Measurements from ENCODE around the gene ENTPD2.

Gene ENTPD2

DNA sequence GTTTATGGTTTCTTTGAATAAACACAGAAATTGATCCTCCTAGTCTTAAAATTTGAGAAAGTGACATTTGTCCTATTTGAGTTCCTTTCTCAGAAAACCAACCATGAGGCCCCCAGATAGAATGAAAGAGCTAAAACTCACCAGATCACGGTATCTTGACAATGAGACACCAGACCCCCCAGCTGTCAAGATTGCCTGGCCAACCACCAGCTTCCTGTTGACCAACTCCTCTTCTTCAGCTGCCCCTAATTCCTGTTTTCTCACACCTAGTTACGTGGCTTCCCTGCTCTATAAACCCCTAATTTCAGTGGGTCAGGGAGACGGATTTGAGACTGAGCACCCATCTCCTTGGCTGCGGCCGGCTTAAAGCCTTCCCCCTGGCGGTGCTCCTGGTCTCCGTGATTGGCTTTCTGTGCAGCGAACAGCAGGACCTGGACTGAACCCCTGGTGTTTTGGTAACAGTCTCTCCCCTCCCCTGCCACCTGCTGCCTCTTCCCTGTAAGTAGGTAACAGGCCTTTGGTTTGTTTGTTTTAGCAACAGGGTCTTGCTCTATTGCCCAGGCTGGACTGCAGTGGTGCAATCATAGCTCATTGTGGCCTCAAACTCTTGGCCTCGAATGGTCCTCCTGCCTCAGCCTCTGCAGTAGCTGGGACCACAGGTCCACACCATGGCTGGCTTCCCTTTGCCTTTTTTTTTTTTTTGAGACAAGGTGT lies 4.8 kb upstream of the ENTPD2 start:
- Histone ChIP-seq H3K4me1 (ENCODE audit: insufficient read depth, low read length) (peaks cover 21% of the 10 kb centered on the region), H3K27ac (ENCODE audit: low read depth, low read length) (no peak overlapping the region), H3K27me3 (ENCODE audit: control insufficient read depth in 1 of 2, insufficient read depth in 2 of 2, low read length in 2 of 2) (peaks cover 0 to 10% of the 10 kb centered on the region in 2 donors), H3K9ac (ENCODE audit: low read length) (no peak overlapping the region), H3K9me3 (ENCODE audit: low read length) (no peaks in the 10 kb centered on the region), H3K36me3 (ENCODE audit: insufficient read depth, low read length) (no peaks in the 10 kb centered on the region), H3K4me3 (ENCODE audit: low read depth in 1 of 2, low read length in 2 of 2) (no peak overlapping the region)

DNA sequence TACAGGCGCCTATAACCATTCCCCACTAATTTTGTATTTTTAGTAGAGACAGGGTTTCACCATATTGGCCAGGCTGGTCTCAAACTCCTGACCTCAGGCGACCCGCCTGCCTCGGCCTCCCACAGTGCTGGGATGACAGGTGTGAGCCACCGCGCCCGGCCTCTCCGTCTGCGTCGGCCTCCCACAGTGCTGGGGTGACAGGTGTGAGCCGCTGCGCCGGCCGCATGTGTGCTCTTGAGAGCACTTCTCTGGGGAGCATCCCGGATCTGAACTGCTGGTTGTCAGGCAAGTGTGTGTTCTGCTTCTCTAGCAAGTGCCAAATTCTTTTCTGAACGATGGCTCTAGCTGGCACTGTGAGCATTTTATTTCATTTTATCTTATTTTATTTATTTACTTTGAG lies 3.7 kb upstream of the ENTPD2 start:
- no peaks in the 10 kb centered on the region for H3K9me3 ChIP-seq (ENCODE audit: low read length)
- no peak overlapping the region for H3K9ac ChIP-seq (ENCODE audit: low read length)
- H3K4me1 ChIP-seq (ENCODE audit: insufficient read depth, low read length): peaks cover 21% of the 10 kb centered on the region
- no peak overlapping the region for H3K4me3 ChIP-seq (ENCODE audit: low read depth in 1 of 2, low read length in 2 of 2)
- no peaks in the 10 kb centered on the region for H3K36me3 ChIP-seq (ENCODE audit: insufficient read depth, low read length)
- H3K27ac ChIP-seq (ENCODE audit: low read depth, low read length): no peak overlapping the region
- H3K27me3 ChIP-seq (ENCODE audit: control insufficient read depth in 1 of 2, insufficient read depth in 2 of 2, low read length in 2 of 2): peaks cover 0 to 21% of the 10 kb centered on the region in 2 donors

DNA sequence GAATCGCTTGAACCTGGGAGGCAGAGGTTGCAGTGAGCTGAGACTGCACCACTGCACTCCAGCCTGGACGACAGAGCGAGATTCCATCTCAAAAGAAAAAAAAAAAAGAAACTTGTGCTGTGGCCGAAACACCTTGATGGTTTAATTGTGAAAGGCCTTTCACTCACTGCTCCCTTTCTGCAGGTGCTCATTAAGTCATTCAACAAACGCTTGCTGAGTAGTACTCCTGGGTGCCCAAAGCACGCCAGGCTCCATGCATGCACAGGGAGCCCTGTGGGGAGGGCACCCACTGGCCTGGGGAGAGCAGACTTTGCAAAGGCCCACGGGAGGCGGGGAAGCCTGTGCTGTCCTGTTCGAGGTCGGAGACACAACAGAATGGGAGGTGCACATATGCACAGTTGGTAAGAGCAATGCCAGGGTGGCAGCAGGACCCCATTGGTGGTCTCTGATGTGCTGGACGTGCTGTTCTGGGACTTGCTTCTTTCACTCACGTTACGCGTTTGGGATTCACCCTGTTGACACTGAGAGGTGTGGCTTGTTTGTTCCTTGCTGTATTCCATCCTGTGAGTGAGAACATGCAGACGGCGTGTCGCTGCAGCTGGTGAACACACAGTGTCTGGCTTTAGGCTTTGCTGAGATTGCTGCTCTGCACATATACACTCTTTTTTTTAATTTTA lies 3.0 kb upstream of the ENTPD2 start:
- peaks cover 21% of the 10 kb centered on the region for H3K4me1 ChIP-seq (ENCODE audit: insufficient read depth, low read length)
- H3K27ac ChIP-seq (ENCODE audit: low read depth, low read length): no peak overlapping the region
- no peaks in the 10 kb centered on the region for H3K9me3 ChIP-seq (ENCODE audit: low read length)
- H3K27me3 ChIP-seq (ENCODE audit: control insufficient read depth in 1 of 2, insufficient read depth in 2 of 2, low read length in 2 of 2): peaks cover 0 to 28% of the 10 kb centered on the region in 2 donors
- H3K4me3 ChIP-seq (ENCODE audit: low read depth in 1 of 2, low read length in 2 of 2): no peak overlapping the region
- no peaks in the 10 kb centered on the region for H3K36me3 ChIP-seq (ENCODE audit: insufficient read depth, low read length)
- H3K9ac ChIP-seq (ENCODE audit: low read length): no peak overlapping the region

DNA sequence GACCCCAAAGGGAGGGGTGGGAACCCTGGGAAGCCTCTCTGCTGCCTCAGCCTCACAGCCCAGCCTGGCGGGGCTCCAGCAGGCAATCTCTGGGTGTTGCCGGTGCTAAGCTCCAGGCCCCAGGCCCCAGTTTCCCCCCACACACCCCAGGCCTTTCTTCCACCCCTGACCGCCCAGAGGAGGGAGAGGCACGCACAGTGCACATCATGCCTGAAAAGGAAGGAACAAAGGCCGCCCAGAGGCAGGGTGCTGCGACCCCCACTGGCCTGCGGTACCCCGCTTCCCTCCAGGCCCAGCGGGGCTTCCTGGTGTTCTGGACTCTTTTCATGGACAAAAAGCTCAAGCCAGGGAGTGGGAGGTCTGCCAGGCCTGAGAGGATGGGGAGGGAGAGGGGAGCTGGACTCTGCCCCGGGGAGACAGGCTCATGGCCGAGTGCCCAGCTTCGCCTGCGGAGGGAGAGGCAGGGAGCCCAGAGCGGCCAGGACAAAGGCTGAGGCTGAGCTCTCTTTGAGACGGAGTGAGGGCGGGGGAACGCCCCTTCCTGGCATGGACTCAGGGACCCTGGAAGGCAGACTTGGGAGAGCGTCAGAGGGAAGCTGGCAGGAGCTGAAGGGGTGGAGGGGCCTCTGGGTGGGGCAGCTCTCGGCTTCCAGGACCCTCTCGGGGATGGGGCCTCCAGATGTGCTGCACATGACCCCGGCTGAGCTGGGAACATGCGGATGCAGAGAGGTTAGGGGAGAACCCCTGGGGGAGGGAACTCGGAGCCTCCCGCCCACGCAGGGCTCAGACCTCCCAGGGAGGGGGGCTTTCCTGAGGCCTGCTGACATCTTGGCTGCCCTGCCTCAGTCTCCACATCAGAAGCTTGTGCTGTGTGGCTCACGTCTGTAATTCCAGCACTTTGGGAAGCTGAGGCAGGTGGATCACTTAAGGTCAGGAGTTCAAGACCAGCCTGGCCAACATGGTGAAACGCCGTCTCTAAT lies 1.8 kb upstream of the ENTPD2 start:
- Histone ChIP-seq H3K9ac (ENCODE audit: low read length) (no peak overlapping the region), H3K27me3 (ENCODE audit: control insufficient read depth in 1 of 2, insufficient read depth in 2 of 2, low read length in 2 of 2) (peaks cover 0 to 40% of the 10 kb centered on the region in 2 donors), H3K4me1 (ENCODE audit: insufficient read depth, low read length) (peaks cover 21% of the 10 kb centered on the region), H3K4me3 (ENCODE audit: low read depth in 1 of 2, low read length in 2 of 2) (peak overlapping the region in 1 of 2 donors; percentile 8), H3K9me3 (ENCODE audit: low read length) (no peaks in the 10 kb centered on the region), H3K27ac (ENCODE audit: low read depth, low read length) (no peak overlapping the region), H3K36me3 (ENCODE audit: insufficient read depth, low read length) (no peaks in the 10 kb centered on the region)

DNA sequence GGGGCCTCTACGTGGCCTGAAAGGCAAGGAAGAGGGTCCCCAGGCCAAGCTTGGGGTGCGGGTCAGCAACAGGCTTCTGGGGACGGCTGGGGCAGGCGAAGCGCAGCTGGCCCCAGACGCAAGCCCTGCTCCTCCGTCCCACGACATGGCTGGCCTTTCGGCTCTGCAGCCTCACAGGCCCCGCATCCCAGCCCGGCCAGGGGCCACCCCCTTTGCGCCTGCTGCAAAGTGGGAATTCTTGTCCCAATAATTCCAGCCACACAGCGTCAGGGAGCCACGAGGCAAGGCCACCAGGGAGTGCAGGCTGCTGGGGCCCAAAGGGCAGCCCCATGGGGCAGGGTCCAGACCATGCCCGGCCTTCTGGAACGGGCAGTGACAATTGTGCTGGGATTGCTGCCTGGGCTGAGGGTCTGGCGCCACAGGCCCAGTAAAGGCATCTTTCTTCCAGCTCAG lies 1.1 kb upstream of the ENTPD2 start:
- Histone ChIP-seq H3K9ac (ENCODE audit: low read length) (no peak overlapping the region), H3K4me3 (ENCODE audit: low read depth in 1 of 2, low read length in 2 of 2) (peak overlapping the region in 1 of 2 donors; percentile 8), H3K36me3 (ENCODE audit: insufficient read depth, low read length) (no peaks in the 10 kb centered on the region), H3K27me3 (ENCODE audit: control insufficient read depth in 1 of 2, insufficient read depth in 2 of 2, low read length in 2 of 2) (peaks cover 0 to 47% of the 10 kb centered on the region in 2 donors), H3K4me1 (ENCODE audit: insufficient read depth, low read length) (peaks cover 21% of the 10 kb centered on the region), H3K27ac (ENCODE audit: low read depth, low read length) (no peak overlapping the region), H3K9me3 (ENCODE audit: low read length) (no peaks in the 10 kb centered on the region)

DNA sequence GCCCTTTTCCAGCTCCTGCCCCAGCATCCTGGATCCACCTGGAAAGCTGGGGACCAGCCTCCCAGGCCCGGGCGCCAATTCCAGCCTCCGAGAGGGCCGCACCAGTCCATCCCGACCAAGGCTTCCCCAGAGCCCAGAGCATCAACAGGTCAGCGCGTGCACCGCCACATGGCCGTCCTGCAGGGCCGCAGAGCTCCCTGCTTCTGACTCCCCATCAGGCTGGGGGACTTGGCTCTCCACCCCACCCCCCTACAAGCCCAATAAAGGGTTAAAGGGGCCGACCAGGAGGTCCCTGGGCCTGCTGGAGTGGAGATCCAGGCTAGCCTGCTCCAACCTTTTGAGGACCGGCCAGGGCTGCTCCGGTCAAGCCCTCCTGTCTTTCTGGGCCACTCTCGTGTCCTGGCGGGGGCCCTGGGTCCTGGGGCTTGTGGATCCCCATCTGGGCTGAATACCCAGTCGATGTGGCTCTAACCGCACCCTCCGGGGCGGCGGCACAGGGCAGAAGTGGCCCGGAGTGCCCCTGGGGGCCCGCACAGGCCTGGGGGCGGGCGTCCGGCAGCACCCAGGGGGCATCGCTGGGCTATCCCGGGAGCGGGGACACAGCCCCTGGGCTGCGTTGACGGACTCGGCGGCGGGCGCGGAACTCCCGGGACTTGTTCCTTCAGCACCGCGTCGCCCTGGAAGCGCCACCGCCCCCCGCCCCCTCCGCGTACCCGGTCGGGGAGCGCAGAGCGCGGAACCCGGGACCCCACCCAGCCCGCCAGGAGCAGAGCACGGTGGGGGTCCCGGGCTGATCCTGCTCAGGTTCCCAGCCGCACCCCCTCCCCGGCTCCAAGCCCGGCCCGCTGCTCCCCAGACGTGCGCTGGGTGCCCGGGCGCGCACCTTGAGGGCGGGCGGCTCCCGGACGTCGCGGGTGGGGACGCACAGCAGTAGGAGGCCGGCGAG lies 590 bp downstream of the ENTPD2 start:
- H3K27ac ChIP-seq (ENCODE audit: low read depth, low read length): no peak overlapping the region
- peak overlapping the region in 1 of 2 donors; percentile 21 for H3K4me3 ChIP-seq (ENCODE audit: low read depth in 1 of 2, low read length in 2 of 2)
- no peaks in the 10 kb centered on the region for H3K9me3 ChIP-seq (ENCODE audit: low read length)
- peaks cover 5 to 59% of the 10 kb centered on the region in 2 donors for H3K27me3 ChIP-seq (ENCODE audit: control insufficient read depth in 1 of 2, insufficient read depth in 2 of 2, low read length in 2 of 2)
- no peak overlapping the region for H3K9ac ChIP-seq (ENCODE audit: low read length)
- no peaks in the 10 kb centered on the region for H3K36me3 ChIP-seq (ENCODE audit: insufficient read depth, low read length)
- peaks cover 21% of the 10 kb centered on the region for H3K4me1 ChIP-seq (ENCODE audit: insufficient read depth, low read length)

DNA sequence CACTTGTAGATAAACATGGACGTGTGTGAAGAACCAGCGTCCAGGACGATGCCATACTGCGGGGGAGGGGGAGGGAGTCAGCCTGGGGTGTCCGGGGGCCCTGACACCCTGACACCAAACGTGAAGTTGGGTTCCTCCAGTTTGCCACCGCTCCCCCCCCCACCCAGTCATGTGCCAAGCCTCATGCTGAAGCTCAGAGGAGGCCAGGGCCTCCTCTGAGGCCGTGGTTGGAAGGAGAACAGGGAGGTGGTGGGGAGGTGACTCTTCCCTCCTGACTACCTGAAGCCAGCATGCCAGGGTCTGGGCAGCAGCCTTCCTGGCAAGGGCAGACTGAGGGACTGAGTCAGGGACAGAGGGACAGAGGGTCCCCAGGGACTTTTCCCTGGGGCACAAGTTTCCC lies 1.6 kb downstream of the ENTPD2 start:
- H3K4me3 ChIP-seq (ENCODE audit: low read depth in 1 of 2, low read length in 2 of 2): no peak overlapping the region
- peaks cover 21% of the 10 kb centered on the region for H3K4me1 ChIP-seq (ENCODE audit: insufficient read depth, low read length)
- no peaks in the 10 kb centered on the region for H3K36me3 ChIP-seq (ENCODE audit: insufficient read depth, low read length)
- H3K27me3 ChIP-seq (ENCODE audit: control insufficient read depth in 1 of 2, insufficient read depth in 2 of 2, low read length in 2 of 2): peaks cover 5 to 69% of the 10 kb centered on the region in 2 donors
- no peak overlapping the region for H3K9ac ChIP-seq (ENCODE audit: low read length)
- H3K9me3 ChIP-seq (ENCODE audit: low read length): no peaks in the 10 kb centered on the region
- no peak overlapping the region for H3K27ac ChIP-seq (ENCODE audit: low read depth, low read length)

DNA sequence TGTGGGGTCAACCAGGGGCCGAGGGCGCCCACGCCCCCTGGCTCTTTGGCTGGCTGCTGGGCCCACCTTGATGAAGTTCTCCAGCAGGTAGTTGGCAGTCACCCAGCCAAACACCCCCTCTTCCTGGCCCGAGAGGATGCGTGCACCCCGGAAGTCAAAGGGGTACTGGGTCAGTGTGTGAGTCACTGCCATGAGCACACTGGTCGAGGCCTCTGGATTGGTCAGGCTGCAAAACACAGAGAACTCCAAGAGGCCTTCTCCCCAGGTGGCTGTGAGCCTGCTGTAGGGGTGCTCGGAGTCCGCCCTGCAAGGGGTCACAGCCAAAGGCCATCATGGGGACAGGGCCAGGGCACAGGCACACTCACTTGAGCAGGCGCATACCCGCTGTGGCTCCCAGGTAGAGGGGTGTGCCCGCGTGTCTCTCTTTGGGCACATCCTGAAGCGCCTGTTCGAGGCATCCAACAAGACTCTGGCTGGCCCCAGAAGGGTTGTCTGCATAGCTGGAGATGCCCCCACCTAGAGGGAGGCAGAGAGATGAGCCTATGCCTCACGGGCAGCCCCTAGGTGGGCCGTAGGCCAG lies 2.6 kb downstream of the ENTPD2 start:
- H3K9ac ChIP-seq (ENCODE audit: low read length): no peak overlapping the region
- H3K36me3 ChIP-seq (ENCODE audit: insufficient read depth, low read length): no peaks in the 10 kb centered on the region
- H3K27ac ChIP-seq (ENCODE audit: low read depth, low read length): no peak overlapping the region
- H3K27me3 ChIP-seq (ENCODE audit: control insufficient read depth in 1 of 2, insufficient read depth in 2 of 2, low read length in 2 of 2): peaks cover 5 to 74% of the 10 kb centered on the region in 2 donors
- no peak overlapping the region for H3K4me3 ChIP-seq (ENCODE audit: low read depth in 1 of 2, low read length in 2 of 2)
- H3K4me1 ChIP-seq (ENCODE audit: insufficient read depth, low read length): peaks cover 21% of the 10 kb centered on the region
- H3K9me3 ChIP-seq (ENCODE audit: low read length): no peaks in the 10 kb centered on the region

DNA sequence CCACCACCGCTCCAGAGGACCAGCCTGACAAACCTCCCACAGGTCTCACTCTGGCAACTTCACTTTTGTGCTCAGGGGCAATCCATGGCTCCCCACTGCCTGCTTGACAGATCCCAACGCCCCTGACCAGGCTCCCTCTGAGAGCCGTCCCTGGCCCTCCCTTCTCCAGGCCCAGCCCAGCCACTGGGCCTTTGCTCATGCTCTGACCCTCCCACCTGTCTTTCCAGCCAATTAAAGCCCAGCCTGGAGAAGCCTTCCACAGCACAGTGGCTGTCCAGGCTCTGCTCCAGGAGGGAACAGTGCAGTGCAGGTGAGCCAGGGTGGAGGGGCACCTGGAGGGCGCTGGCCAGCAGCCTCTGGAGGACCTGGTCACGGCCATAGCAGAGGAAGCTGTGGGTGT lies 3.3 kb downstream of the ENTPD2 start:
- no peak overlapping the region for H3K9ac ChIP-seq (ENCODE audit: low read length)
- H3K4me3 ChIP-seq (ENCODE audit: low read depth in 1 of 2, low read length in 2 of 2): no peak overlapping the region
- H3K27ac ChIP-seq (ENCODE audit: low read depth, low read length): no peak overlapping the region
- no peaks in the 10 kb centered on the region for H3K9me3 ChIP-seq (ENCODE audit: low read length)
- H3K4me1 ChIP-seq (ENCODE audit: insufficient read depth, low read length): peaks cover 16% of the 10 kb centered on the region
- H3K36me3 ChIP-seq (ENCODE audit: insufficient read depth, low read length): no peaks in the 10 kb centered on the region
- H3K27me3 ChIP-seq (ENCODE audit: control insufficient read depth in 1 of 2, insufficient read depth in 2 of 2, low read length in 2 of 2): peaks cover 5 to 74% of the 10 kb centered on the region in 2 donors
